ENCODE results near the gene AR.

AR gene

DNA sequence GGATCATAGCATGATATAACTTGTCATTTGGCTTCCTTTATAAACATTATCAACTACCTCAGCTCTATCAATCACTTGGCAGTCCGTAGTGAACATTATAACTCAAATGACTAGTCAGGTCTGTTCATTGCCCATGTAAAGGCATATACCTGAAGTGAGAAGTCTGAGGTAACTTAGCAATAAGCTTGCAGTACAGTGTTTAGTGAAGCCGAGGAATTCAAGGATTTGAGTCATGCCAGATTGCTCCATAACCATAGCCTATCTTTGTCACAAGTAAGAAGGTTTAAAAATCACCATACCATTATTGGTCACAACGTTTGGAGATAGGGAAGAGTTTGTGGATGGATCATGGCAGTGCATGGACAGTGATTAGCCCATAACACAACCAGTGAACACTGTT lies 41.6 kb downstream of the AR start:
- H3K79me2 ChIP-seq (ENCODE audit: low read length): no peaks in the 10 kb centered on the region
- no peaks in the 10 kb centered on the region for H3F3A ChIP-seq (ENCODE audit: insufficient read depth, low read length)
- H3K27me3 ChIP-seq (replicated peaks; ENCODE audit: insufficient read depth, low read length): no peaks in the 10 kb centered on the region
- H3K27ac ChIP-seq (ENCODE audit: low read length): no peak overlapping the region
- no peak for DNase-seq
- H3K36me3 ChIP-seq (replicated peaks; ENCODE audit: insufficient read depth, low read length): no peaks in the 10 kb centered on the region
- H3K9me2 ChIP-seq (replicated peaks; ENCODE audit: insufficient read depth, low read length): no peaks in the 10 kb centered on the region
- no peak overlapping the region for H3K4me3 ChIP-seq (ENCODE audit: low read length)
- H3K4me1 ChIP-seq (ENCODE audit: low read length): no peaks in the 10 kb centered on the region
- no peak overlapping the region for H3K4me2 ChIP-seq (ENCODE audit: low read depth, low read length)
- H3K9ac ChIP-seq (ENCODE audit: low read length): no peak overlapping the region
- no peaks in the 10 kb centered on the region for H4K20me1 ChIP-seq (ENCODE audit: insufficient read depth, low read length)
- no peaks in the 10 kb centered on the region for H3K9me3 ChIP-seq (replicated peaks; ENCODE audit: insufficient read depth, low read length)
- no peak overlapping the region for H2AFZ ChIP-seq (ENCODE audit: low read length)
- TF ChIP-seq, protein P1, sequence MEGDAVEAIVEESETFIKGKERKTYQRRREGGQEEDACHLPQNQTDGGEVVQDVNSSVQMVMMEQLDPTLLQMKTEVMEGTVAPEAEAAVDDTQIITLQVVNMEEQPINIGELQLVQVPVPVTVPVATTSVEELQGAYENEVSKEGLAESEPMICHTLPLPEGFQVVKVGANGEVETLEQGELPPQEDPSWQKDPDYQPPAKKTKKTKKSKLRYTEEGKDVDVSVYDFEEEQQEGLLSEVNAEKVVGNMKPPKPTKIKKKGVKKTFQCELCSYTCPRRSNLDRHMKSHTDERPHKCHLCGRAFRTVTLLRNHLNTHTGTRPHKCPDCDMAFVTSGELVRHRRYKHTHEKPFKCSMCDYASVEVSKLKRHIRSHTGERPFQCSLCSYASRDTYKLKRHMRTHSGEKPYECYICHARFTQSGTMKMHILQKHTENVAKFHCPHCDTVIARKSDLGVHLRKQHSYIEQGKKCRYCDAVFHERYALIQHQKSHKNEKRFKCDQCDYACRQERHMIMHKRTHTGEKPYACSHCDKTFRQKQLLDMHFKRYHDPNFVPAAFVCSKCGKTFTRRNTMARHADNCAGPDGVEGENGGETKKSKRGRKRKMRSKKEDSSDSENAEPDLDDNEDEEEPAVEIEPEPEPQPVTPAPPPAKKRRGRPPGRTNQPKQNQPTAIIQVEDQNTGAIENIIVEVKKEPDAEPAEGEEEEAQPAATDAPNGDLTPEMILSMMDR (IDR thresholded peaks at IDR 0.05; ENCODE audit: low read length): no peak
- no peak for TF ChIP-seq EZH2 (optimal IDR thresholded peaks at IDR 0.05; ENCODE audit: low read depth, low read length)

DNA sequence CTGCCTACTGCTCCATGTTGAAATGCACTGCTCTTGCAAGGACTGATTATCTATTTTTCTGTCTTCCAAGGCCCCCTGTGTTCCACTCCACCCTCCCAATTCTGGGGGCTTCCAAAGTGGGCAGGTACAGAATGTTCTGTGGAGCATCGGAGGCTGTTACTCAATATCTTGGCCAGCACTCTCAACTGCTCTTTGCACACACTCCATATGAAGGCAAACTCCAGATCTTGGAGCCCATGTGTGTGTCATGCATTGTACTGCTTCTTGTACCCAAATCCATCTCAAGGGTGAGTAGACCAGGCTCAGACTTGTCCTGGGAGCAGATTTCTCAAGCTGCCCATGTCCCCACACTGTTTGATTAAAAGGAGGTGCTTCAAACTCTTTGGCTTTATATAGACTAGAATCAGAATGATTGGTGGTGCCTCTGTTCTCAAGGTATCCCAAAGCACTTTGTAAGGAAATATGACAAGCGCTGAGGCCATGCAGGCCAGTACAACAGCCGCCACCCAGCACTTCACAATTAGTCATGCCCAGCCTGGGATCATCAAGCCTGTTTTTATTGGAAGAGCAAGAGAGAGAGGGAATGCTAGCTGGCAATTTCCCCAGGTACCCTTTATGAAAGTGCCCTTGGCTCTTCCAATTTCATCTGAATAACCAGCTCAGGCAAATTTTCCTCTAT lies 44.3 kb downstream of the AR start:
- H3K36me3 ChIP-seq (replicated peaks; ENCODE audit: insufficient read depth, low read length): no peaks in the 10 kb centered on the region
- no peaks in the 10 kb centered on the region for H3F3A ChIP-seq (ENCODE audit: insufficient read depth, low read length)
- no peak overlapping the region for H3K4me3 ChIP-seq (ENCODE audit: low read length)
- H3K9me2 ChIP-seq (replicated peaks; ENCODE audit: insufficient read depth, low read length): no peaks in the 10 kb centered on the region
- H2AFZ ChIP-seq (ENCODE audit: low read length): no peak overlapping the region
- H3K9me3 ChIP-seq (replicated peaks; ENCODE audit: insufficient read depth, low read length): no peaks in the 10 kb centered on the region
- H3K4me2 ChIP-seq (ENCODE audit: low read depth, low read length): no peak overlapping the region
- H4K20me1 ChIP-seq (ENCODE audit: insufficient read depth, low read length): no peaks in the 10 kb centered on the region
- H3K27me3 ChIP-seq (replicated peaks; ENCODE audit: insufficient read depth, low read length): no peaks in the 10 kb centered on the region
- no peak overlapping the region for H3K27ac ChIP-seq (ENCODE audit: low read length)
- DNase-seq: no peak
- H3K79me2 ChIP-seq (ENCODE audit: low read length): no peaks in the 10 kb centered on the region
- H3K4me1 ChIP-seq (ENCODE audit: low read length): no peaks in the 10 kb centered on the region
- no peak for TF ChIP-seq EZH2 (optimal IDR thresholded peaks at IDR 0.05; ENCODE audit: low read depth, low read length)
- TF ChIP-seq EZH2phosphoT487 (IDR thresholded peaks at IDR 0.05; ENCODE audit: low read length): no peak
- TF ChIP-seq, protein P1 (IDR thresholded peaks at IDR 0.05; ENCODE audit: low read length): no peak
- no peak overlapping the region for H3K9ac ChIP-seq (ENCODE audit: low read length)

DNA sequence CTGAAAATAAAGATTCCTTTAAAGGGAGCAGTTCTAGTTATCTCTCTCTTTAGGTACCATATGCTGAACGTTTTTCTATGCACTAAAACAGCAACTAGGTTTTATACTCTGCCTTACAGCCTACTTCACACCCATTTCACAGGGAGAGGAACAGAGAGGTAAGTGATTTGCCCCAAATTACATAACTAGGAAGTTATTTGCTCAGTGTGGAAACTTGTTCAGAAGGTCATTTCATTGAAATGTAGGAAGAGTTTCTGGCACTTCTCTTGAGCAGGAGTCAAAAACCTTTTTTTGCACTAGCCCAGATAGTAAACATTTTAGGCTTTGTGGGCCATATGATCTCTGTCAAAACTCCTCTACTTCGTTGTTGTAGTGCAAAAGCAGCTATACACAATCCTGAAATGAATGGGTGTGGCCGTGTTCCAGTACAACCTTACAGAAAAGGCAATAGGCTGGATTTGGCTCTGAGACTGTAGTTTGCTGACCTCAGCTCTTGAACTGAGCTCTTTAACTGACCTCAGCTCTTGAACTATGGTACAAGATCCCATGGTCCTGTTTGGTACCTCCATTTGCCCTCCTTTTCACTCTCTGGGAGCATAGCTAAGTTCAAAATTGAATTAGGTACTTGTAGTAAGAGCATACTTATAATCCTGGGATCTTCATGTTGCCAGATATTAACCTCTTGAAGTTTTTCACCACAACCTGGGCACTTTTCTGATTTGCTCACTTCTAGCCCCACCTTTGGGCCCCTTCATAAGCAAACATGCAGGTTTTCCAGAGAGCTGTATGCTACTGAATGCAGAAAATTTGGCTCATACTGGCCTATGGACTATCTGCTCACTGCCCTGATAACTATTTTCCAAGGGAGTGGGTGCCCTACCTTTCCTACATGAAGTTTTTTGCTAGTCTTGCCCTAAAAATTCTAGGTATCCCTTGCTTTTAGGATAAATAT lies 53.3 kb downstream of the AR start:
- H3K4me1 ChIP-seq (ENCODE audit: low read length): no peaks in the 10 kb centered on the region
- TF ChIP-seq EZH2 (optimal IDR thresholded peaks at IDR 0.05; ENCODE audit: low read depth, low read length): no peak
- TF ChIP-seq, protein P1 (IDR thresholded peaks at IDR 0.05; ENCODE audit: low read length): no peak
- TF ChIP-seq EZH2phosphoT487 (IDR thresholded peaks at IDR 0.05; ENCODE audit: low read length): no peak
- no peak overlapping the region for H3K9ac ChIP-seq (ENCODE audit: low read length)
- no peaks in the 10 kb centered on the region for H4K20me1 ChIP-seq (ENCODE audit: insufficient read depth, low read length)
- no peak overlapping the region for H3K27ac ChIP-seq (ENCODE audit: low read length)
- H3K9me3 ChIP-seq (replicated peaks; ENCODE audit: insufficient read depth, low read length): no peaks in the 10 kb centered on the region
- no peaks in the 10 kb centered on the region for H3K79me2 ChIP-seq (ENCODE audit: low read length)
- no peak overlapping the region for H2AFZ ChIP-seq (ENCODE audit: low read length)
- H3K4me2 ChIP-seq (ENCODE audit: low read depth, low read length): no peak overlapping the region
- no peaks in the 10 kb centered on the region for H3K9me2 ChIP-seq (replicated peaks; ENCODE audit: insufficient read depth, low read length)
- H3K36me3 ChIP-seq (replicated peaks; ENCODE audit: insufficient read depth, low read length): no peaks in the 10 kb centered on the region
- no peak overlapping the region for H3K4me3 ChIP-seq (ENCODE audit: low read length)
- no peak for DNase-seq
- no peaks in the 10 kb centered on the region for H3K27me3 ChIP-seq (replicated peaks; ENCODE audit: insufficient read depth, low read length)
- no peaks in the 10 kb centered on the region for H3F3A ChIP-seq (ENCODE audit: insufficient read depth, low read length)
